ENCODE measurements around the gene AGT. TPM values are rescaled to one million over a fixed set of nuclear protein-coding genes. Genes with fewer than 3 reads are reported as not detected.
"Not testable (repeated sequence)": the region's sequence is repeated elsewhere in the genome, so short reads cannot be mapped to it uniquely, and the experiment has no call there.

Gene AGT
- total RNA-seq, 2 experiments from 2014 or later, result not detected

DNA sequence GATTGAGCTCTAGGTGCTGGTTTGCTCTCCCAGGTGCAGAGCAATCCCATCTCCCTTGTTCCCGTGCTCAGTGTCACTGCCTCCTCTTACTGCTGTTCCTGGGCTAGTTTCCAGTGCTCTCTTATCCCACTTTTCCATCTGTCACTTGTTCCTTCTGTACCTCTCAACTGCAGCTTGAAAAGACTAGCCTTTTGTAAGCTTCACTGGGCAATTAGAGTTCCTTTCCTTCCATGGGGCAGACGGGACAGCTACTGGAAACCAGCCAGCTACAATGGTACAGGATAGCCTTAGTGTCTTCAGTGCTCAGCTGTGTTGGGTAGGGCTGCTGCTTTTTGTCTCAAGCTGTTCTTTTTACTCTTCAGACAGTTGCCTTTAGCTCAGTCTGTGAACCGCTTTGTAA lies 31.6 kb downstream of the AGT start:
- POLR2A ChIA-PET, result no interaction called here
- Mint-ChIP-seq H3K27me3 (no peaks in the 10 kb centered on the region), H3K36me3 (peaks cover 17% of the 10 kb centered on the region)

DNA sequence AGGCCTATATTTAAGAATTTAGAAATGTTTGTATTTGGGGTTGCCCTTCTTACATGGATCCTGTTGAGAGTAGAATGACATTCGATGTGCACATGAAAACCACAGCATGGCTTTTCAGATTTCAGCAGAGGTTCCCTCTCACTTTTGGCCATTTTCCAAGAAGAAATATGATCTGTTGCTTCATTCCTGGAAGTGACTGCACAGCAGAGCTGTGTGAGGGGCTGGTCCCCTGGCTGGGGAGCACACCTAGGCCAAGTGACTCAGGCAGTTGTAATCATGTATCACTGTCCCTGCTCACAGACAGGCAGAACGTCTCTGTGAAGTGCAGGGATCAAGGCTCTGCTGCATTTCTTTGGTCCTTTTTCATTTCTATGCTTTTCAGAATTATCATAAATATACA lies 32.3 kb downstream of the AGT start:
- ATAC-seq (ENCODE audit: low read depth) (peak; percentile 50), DNase-seq (no peak)
- Mint-ChIP-seq H3K27me3 (no peaks in the 10 kb centered on the region), H3K4me1 (peaks cover 15% of the 10 kb centered on the region), H3K27ac (no peak overlapping the region), H3K9me3 (no peaks in the 10 kb centered on the region), H3K4me3 (no peak overlapping the region), H3K36me3 (peaks cover 21% of the 10 kb centered on the region)
- POLR2A ChIA-PET, result no interaction called here

More for the DNA sequence above, 31.6 kb downstream of the AGT start:
- Mint-ChIP-seq H3K27ac (no peak overlapping the region), H3K4me3 (no peak overlapping the region), H3K4me1 (peaks cover 15% of the 10 kb centered on the region), H3K9me3 (no peaks in the 10 kb centered on the region)
- no peak for ATAC-seq (ENCODE audit: low read depth)
- no peak for DNase-seq

GRCh38 chr1:230680300-230681025 lies 33.5 kb downstream of the AGT start:
- no peaks in the 10 kb centered on the region for H3K27me3 Mint-ChIP-seq
- no peaks in the 10 kb centered on the region for H3K9me3 Mint-ChIP-seq
- no peak overlapping the region for H3K27ac Mint-ChIP-seq
- peaks cover 15% of the 10 kb centered on the region for H3K4me1 Mint-ChIP-seq
- DNase-seq (no peak), ATAC-seq (ENCODE audit: low read depth) (no peak)
- POLR2A ChIA-PET, result no interaction called here
- H3K36me3 Mint-ChIP-seq, result peaks cover 31% of the 10 kb centered on the region
- H3K4me3 Mint-ChIP-seq, result no peak overlapping the region

GRCh38 chr1:230679825-230680224 lies 34.1 kb downstream of the AGT start:
- DNase-seq (no peak), ATAC-seq (ENCODE audit: low read depth) (no peak)
- POLR2A ChIA-PET, result no interaction called here
- H3K27me3 Mint-ChIP-seq, result no peaks in the 10 kb centered on the region
- H3K27ac Mint-ChIP-seq, result no peak overlapping the region
- H3K36me3 Mint-ChIP-seq, result peaks cover 32% of the 10 kb centered on the region
- H3K9me3 Mint-ChIP-seq, result no peaks in the 10 kb centered on the region
- H3K4me1 Mint-ChIP-seq, result peaks cover 15% of the 10 kb centered on the region
- H3K4me3 Mint-ChIP-seq, result no peak overlapping the region

DNA sequence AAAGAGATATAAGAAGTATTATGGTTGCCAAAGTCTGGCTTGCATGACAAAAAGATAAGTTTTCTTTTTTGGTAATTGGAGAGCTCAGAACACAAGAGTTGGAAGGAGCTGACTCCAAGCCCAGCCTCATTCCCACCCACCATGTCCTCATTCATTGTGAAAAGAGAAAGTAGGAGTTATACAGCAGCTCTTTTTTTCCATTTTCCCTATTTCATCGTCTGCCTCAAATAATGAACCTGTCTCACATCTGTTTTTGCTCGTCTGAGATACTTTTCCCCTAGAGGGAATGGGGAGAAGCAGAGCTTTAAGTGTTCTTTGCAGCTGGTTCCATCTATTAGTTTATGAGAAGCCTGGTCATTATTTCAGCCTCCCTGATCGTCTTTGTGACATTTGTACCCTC lies 34.7 kb downstream of the AGT start:
- Mint-ChIP-seq H3K4me1 (peaks cover 15% of the 10 kb centered on the region), H3K27ac (no peak overlapping the region), H3K27me3 (no peaks in the 10 kb centered on the region), H3K9me3 (no peaks in the 10 kb centered on the region), H3K4me3 (no peak overlapping the region), H3K36me3 (peaks cover 30% of the 10 kb centered on the region)
- DNase-seq, result no peak
- POLR2A ChIA-PET, result no interaction called here
- ATAC-seq (ENCODE audit: low read depth), result no peak

GRCh38 chr1:230677200-230677599 lies 36.7 kb downstream of the AGT start:
- ATAC-seq (ENCODE audit: low read depth) (no peak), DNase-seq (no peak)
- Mint-ChIP-seq H3K27me3 (no peaks in the 10 kb centered on the region), H3K27ac (no peak overlapping the region), H3K4me1 (peaks cover 5% of the 10 kb centered on the region), H3K4me3 (no peak overlapping the region), H3K9me3 (no peaks in the 10 kb centered on the region), H3K36me3 (peaks cover 25% of the 10 kb centered on the region)
- POLR2A ChIA-PET, result no interaction called here

GRCh38 chr1:230674581-230674980 lies 39.3 kb downstream of the AGT start:
- Mint-ChIP-seq H3K9me3 (no peaks in the 10 kb centered on the region), H3K4me3 (no peak overlapping the region), H3K36me3 (peaks cover 30% of the 10 kb centered on the region), H3K27me3 (no peaks in the 10 kb centered on the region), H3K4me1 (no peaks in the 10 kb centered on the region), H3K27ac (no peak overlapping the region)
- POLR2A ChIA-PET, result no interaction called here
- DNase-seq (no peak), ATAC-seq (ENCODE audit: low read depth) (no peak)

DNA sequence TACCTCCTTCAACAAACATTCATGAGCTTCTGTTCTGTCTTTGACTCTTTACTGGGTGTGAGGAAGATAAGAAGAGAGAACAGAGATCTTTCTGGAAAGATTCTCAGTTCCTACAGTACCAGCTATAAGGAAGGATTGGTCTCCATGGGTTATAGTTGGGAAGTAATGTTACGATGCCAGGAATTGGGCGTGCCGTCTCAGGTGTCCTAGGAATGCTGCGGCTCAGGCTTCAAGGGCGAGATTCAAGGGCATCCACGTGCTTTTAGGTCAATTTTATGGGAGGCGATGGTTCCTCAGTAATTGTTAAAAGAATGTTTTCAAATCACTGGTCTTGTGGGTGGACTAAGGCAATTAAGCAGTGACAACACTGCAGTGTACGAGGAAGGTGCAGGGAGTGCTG lies 44.4 kb downstream of the AGT start:
- peaks cover 19% of the 10 kb centered on the region for H3K36me3 Mint-ChIP-seq
- H3K27me3 Mint-ChIP-seq, result no peaks in the 10 kb centered on the region
- H3K27ac Mint-ChIP-seq, result no peak overlapping the region
- DNase-seq (no peak), ATAC-seq (ENCODE audit: low read depth) (no peak)
- H3K4me3 Mint-ChIP-seq, result no peak overlapping the region
- POLR2A ChIA-PET, result no interaction called here
- no peaks in the 10 kb centered on the region for H3K9me3 Mint-ChIP-seq
- no peaks in the 10 kb centered on the region for H3K4me1 Mint-ChIP-seq

GRCh38 chr1:230668227-230668626 lies 45.7 kb downstream of the AGT start:
- ATAC-seq (ENCODE audit: low read depth), result no peak
- no peak overlapping the region for H3K4me3 Mint-ChIP-seq
- peaks cover 17% of the 10 kb centered on the region for H3K36me3 Mint-ChIP-seq
- no peak for DNase-seq
- H3K4me1 Mint-ChIP-seq, result no peaks in the 10 kb centered on the region
- POLR2A ChIA-PET, result no interaction called here
- no peaks in the 10 kb centered on the region for H3K9me3 Mint-ChIP-seq
- H3K27me3 Mint-ChIP-seq, result no peaks in the 10 kb centered on the region
- no peak overlapping the region for H3K27ac Mint-ChIP-seq

GRCh38 chr1:230661976-230662375 lies 51.9 kb downstream of the AGT start:
- no peaks in the 10 kb centered on the region for H3K27me3 Mint-ChIP-seq
- H3K4me1 Mint-ChIP-seq, result no peaks in the 10 kb centered on the region
- no peak for DNase-seq

DNA sequence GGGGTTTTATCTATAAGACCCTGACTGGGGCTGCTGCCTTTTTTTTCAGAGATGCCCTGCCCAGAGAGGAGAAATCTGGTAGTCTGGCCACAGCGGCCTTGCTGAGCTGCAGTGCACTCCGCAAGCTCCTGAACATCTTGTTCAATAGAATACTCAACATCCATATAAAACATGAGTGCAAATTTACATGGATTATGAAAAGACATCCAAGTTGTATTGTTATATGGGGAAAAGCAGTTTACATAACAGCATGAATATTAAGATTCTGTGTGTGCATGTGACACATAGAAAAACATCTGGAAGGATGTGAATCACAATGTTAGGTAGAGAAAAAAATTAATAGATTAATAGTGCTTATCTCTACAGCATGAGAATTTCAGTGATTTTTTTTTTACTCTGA lies 55.2 kb downstream of the AGT start:
- Mint-ChIP-seq H3K4me3 (no peak overlapping the region), H3K27ac (no peak overlapping the region), H3K36me3 (peaks cover 11% of the 10 kb centered on the region), H3K9me3 (peaks cover 2% of the 10 kb centered on the region), H3K27me3 (no peaks in the 10 kb centered on the region), H3K4me1 (peaks cover 2% of the 10 kb centered on the region)
- DNase-seq (no peak), ATAC-seq (ENCODE audit: low read depth) (no peak)
- POLR2A ChIA-PET, result no interaction called here

More at GRCh38 chr1:230661976-230662375, 51.9 kb downstream of the AGT start:
- POLR2A ChIA-PET, result no interaction called here
- H3K27ac Mint-ChIP-seq, result no peak overlapping the region
- no peak overlapping the region for H3K4me3 Mint-ChIP-seq
- no peak for ATAC-seq (ENCODE audit: low read depth)
- H3K9me3 Mint-ChIP-seq, result no peaks in the 10 kb centered on the region
- H3K36me3 Mint-ChIP-seq, result peaks cover 10% of the 10 kb centered on the region

GRCh38 chr1:230658103-230658502 lies 55.8 kb downstream of the AGT start:
- POLR2A ChIA-PET, result not testable (repeated sequence)

DNA sequence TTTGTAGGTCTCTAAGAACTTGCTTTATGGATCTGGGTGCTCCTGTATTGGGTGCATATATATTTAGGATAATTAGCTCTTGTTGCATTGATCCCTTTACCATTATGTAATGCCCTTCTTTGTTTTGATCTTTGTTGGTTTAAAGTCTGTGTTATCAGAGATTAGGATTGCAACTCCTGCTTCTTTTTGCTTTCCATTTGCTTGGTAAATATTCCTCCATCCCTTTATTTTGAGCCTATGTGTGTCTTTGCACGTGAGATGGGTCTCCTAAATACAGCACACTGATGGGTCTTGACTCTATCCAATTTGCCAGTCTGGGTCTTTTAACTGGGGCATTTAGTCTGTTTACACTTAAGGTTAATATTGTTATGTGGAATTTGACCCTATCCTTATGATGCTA lies 57.2 kb downstream of the AGT start:
- ATAC-seq (ENCODE audit: low read depth); H3K27ac Mint-ChIP-seq; H3K4me3 Mint-ChIP-seq: not testable (repeated sequence)

More at GRCh38 chr1:230658103-230658502, 55.8 kb downstream of the AGT start:
- H3K27ac Mint-ChIP-seq; ATAC-seq (ENCODE audit: low read depth); H3K4me1 Mint-ChIP-seq; H3K9me3 Mint-ChIP-seq; H3K4me3 Mint-ChIP-seq; H3K27me3 Mint-ChIP-seq; DNase-seq: not testable (repeated sequence)
- H3K36me3 Mint-ChIP-seq, result peaks cover 14% of the 10 kb centered on the region

More for the DNA sequence above, 57.2 kb downstream of the AGT start:
- DNase-seq, POLR2A ChIA-PET, H3K27me3 Mint-ChIP-seq, H3K4me1 Mint-ChIP-seq, H3K9me3 Mint-ChIP-seq: not testable (repeated sequence)
- H3K36me3 Mint-ChIP-seq, result peaks cover 21% of the 10 kb centered on the region

Data from activated naive CD8-positive, alpha-beta T cell treated with anti-CD3 and anti-CD28 coated beads, Interleukin-2, amount 10 ng/mL, durations not matched to agents 7 days and 5 days (primary cell).